GM18951 (cell line): ENCODE measurements around the gene ZNF513.
A peak's percentile ranks its signal among the peaks of the same experiment; 100 is the strongest.
"Not testable (repeated sequence)": the region's sequence is repeated elsewhere in the genome, so short reads cannot be mapped to it uniquely, and the experiment has no call there.

ENCODE experiments used
- POLR2A ChIP-seq: IDR thresholded peaks from 4 replicates; pipeline ENCODE4 v1.6.1; 2011; ENCODE audit warnings: mild to moderate bottlenecking; ENCODE audit not compliant: insufficient read length, insufficient read depth; ENCODE audit errors: extremely low read depth
- in situ Hi-C: fragments of 300-500 bp; cut with MboI; formaldehyde crosslinking; loops from one replicate; pipeline ENCODE4 v1.12.0; 2022; ENCODE audit warnings: low sequenced_read_pairs, mixed read lengths, inconsistent platforms; ENCODE audit not compliant: unreplicated experiment

Gene ZNF513

GRCh38 chr2:27356382-27357181 is 24.0 kb downstream of the ZNF513 start, which contains the start of gene GTF3C2:
GTF3C2 (minus strand) TSS chr2:27356764; CDS start chr2:27343554, 13,210 bp downstream.
- peak; percentile 73 for TF ChIP-seq POLR2A

GRCh38 chr2:27356056-27356381 is 24.5 kb downstream of the ZNF513 start:
- TF ChIP-seq POLR2A, result no peak
- in situ Hi-C loops, result no loop called here

More at GRCh38 chr2:27356382-27357181, 24.0 kb downstream of the ZNF513 start, which contains the start of gene GTF3C2:
- in situ Hi-C loops, result no loop called here

- no peak for TF ChIP-seq POLR2A
- in situ Hi-C loops, result no loop called here
These were observed 26.0 kb downstream of the ZNF513 start for GRCh38 chr2:27354597-27354927.

- in situ Hi-C loops, result no loop called here
- TF ChIP-seq POLR2A, result no peak
These were observed 26.6 kb downstream of the ZNF513 start for GRCh38 chr2:27353762-27354596.

- in situ Hi-C loops, result not testable (repeated sequence)
These were observed 27.2 kb downstream of the ZNF513 start for GRCh38 chr2:27353386-27353761.

- TF ChIP-seq POLR2A, result no peak
- in situ Hi-C loops, result no loop called here
These were observed 28.5 kb downstream of the ZNF513 start for GRCh38 chr2:27351802-27352598.

GRCh38 chr2:27350106-27350693 is 30.3 kb downstream of the ZNF513 start:
- TF ChIP-seq POLR2A, result no peak
- in situ Hi-C loops, result no loop called here

GRCh38 chr2:27347641-27348040 is 32.9 kb downstream of the ZNF513 start:
- in situ Hi-C loops, result no loop called here
- no peak for TF ChIP-seq POLR2A

- in situ Hi-C loops, result no loop called here
- no peak for TF ChIP-seq POLR2A
These were observed 44.4 kb downstream of the ZNF513 start for GRCh38 chr2:27336173-27336572.

- no peak for TF ChIP-seq POLR2A
- in situ Hi-C loops, result no loop called here
These were observed 45.2 kb downstream of the ZNF513 start for GRCh38 chr2:27335311-27335710.
